ENCODE results near the gene FAM89B. TPM values are rescaled to one million over a fixed set of nuclear protein-coding genes. Genes with fewer than 3 reads are reported as not detected.
A peak's percentile ranks its signal among the peaks of the same experiment; 100 is the strongest.

The FAM89B gene
- total and polyA plus RNA-seq, 4 donors, result 20.6 to 53.5 (median 44.4) TPM

DNA sequence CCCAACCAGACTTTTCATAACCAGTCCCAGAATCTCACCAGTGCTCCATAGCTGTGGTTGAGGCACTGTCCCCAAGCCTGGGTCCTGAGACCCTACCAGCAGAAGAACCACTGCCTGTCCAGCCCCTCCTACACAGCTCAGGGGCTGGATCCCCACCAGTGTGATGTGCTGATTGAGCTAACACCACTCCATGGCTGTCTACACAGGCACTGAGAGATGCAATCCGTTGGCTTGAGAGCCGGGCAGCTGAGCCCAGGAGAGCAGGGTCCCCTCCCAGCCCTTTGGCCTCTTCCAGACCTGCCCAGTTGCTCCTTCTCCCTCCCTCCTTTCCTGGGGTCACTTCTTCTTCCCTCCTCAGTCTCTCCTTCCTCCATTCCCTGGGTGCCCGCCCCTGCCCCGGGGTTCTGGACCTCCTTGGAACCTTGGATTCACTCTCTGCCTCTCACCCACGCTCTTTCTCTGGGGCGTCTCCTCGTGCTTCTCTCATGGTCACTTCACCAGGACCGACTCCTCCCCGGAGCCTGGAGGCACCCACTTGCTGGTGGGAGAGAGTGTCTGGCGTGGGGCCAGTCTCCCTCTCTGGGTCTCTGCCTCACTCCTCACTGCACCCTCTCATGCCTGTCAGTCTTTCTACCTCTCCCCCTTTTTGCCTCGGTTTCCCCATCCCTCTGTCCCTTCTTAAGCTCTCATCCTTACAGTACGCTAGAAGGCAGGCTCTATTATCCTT lies 48.2 kb upstream of the FAM89B start:
- Histone ChIP-seq H3K36me3 (ENCODE audit: control insufficient read depth in 4 of 4, insufficient read depth in 4 of 4, low read length in 4 of 4) (peaks cover 0 to 7% (median 3%) of the 10 kb centered on the region in 4 donors), H3K9ac (ENCODE audit: insufficient read depth in 1 of 2, low read length in 2 of 2) (peak overlapping the region in 1 of 2 donors; percentile 49), H3K27me3 (ENCODE audit: control insufficient read depth in 3 of 3, insufficient read depth in 3 of 3, low read length in 2 of 3) (no peaks in the 10 kb centered on the region), H3K4me1 (ENCODE audit: control insufficient read depth in 5 of 5, insufficient read depth in 5 of 5, low read length in 5 of 5) (peaks cover 5 to 20% (median 10%) of the 10 kb centered on the region in 5 donors), H3K9me3 (ENCODE audit: control insufficient read depth in 4 of 4, insufficient read depth in 3 of 4, low read length in 3 of 4) (no peaks in the 10 kb centered on the region), H3K4me3 (no peak overlapping the region), H3K27ac (ENCODE audit: low read depth in 1 of 2, low read length in 1 of 2) (peak overlapping the region in 1 of 2 donors; percentile 50)
- WGBS, 2 donors, result 34 to 48% methylated on average over 11 to 12 of the region's 12 CpGs
- ATAC-seq (ENCODE audit: insufficient read depth, low FRiP score) (no peak), DNase-seq (no peak)
- TF ChIP-seq, protein P1, sequence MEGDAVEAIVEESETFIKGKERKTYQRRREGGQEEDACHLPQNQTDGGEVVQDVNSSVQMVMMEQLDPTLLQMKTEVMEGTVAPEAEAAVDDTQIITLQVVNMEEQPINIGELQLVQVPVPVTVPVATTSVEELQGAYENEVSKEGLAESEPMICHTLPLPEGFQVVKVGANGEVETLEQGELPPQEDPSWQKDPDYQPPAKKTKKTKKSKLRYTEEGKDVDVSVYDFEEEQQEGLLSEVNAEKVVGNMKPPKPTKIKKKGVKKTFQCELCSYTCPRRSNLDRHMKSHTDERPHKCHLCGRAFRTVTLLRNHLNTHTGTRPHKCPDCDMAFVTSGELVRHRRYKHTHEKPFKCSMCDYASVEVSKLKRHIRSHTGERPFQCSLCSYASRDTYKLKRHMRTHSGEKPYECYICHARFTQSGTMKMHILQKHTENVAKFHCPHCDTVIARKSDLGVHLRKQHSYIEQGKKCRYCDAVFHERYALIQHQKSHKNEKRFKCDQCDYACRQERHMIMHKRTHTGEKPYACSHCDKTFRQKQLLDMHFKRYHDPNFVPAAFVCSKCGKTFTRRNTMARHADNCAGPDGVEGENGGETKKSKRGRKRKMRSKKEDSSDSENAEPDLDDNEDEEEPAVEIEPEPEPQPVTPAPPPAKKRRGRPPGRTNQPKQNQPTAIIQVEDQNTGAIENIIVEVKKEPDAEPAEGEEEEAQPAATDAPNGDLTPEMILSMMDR (IDR thresholded peaks at IDR 0.05; ENCODE audit: control extremely low read depth, extremely low read depth), result no peak

DNA sequence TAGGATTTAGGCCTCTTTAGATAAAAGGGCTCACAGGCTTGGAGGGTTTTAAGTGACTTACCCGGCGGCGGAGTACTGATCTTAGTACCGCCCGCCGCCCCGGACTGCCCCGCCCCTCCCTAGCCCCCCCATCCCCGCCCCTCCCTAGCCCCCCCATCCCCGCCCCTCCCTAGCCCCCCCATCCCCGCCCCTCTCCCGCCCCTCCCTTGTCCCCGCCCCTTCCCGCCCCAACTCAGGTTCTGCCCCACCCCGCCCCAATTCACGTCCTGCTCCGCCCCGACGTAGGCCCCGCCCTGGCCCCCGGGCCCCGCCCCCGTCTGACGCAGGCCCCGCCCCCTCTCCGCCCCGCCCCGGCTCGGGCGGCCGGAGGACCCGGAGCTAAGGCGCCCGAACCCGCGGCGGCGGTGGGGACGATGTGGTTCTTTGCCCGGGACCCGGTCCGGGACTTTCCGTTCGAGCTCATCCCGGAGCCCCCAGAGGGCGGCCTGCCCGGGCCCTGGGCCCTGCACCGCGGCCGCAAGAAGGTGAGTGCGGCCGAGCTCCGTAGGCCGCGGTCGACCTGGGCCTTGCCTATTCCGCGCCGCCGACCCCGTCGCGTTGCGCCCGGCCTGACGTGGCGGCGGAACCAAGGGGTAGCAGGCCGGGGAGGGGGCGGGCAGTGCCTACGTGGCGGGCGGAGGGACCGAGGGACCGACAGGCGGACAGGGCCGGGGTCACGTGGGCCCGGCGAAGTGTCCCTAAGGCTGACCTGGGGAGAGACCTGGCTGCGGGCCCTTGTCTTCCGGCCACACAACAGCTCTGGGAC lies 47.4 kb upstream of the FAM89B start, which contains the start of gene SCYL1:
Gene SCYL1 (plus strand): TSS at position 343 of the 805 bp plus-strand sequence. CDS start 71 bp downstream, at position 414.
- TF ChIP-seq, protein P1 (IDR thresholded peaks at IDR 0.05; ENCODE audit: control extremely low read depth, extremely low read depth), result no peak

DNA sequence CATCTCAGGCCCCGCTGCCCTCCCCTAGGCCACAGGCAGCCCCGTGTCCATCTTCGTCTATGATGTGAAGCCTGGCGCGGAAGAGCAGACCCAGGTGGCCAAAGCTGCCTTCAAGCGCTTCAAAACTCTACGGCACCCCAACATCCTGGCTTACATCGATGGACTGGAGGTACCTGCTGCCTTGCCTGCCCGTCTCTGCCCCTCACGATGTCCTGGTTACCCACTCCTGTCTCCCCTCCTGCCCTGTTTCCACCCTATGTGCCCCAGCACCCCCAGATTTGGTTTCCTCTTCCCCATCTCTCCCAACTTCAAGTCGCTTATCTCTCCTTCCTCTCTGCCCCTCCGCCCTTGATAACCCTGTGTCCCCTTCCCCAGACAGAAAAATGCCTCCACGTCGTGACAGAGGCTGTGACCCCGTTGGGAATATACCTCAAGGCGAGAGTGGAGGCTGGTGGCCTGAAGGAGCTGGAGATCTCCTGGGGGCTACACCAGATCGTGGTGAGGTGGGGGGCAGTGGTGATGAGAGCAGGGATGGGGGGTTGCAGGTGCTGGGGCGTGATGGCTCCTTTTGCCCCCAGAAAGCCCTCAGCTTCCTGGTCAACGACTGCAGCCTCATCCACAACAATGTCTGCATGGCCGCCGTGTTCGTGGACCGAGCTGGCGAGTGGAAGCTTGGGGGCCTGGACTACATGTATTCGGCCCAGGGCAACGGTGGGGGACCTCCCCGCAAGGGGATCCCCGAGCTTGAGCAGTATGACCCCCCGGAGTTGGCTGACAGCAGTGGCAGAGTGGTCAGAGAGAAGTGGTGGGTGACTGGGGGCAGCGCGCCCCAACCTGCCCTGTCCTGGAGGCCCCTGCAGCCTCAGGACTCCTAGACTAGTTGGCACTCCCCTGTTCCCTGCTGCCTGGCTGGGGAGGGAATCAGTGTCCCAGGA lies 46.5 kb upstream of the FAM89B start:
- H3K36me3 ChIP-seq (ENCODE audit: control insufficient read depth in 4 of 4, insufficient read depth in 4 of 4, low read length in 4 of 4), result peaks cover 4 to 21% (median 13%) of the 10 kb centered on the region in 4 donors
- WGBS, 2 donors, result 45 to 50% methylated on average over 31 of the region's 31 CpGs
- no peaks in the 10 kb centered on the region for H3K27me3 ChIP-seq (ENCODE audit: control insufficient read depth in 3 of 3, insufficient read depth in 3 of 3, low read length in 2 of 3)
- ATAC-seq (ENCODE audit: insufficient read depth, low FRiP score), result no peak
- H3K27ac ChIP-seq (ENCODE audit: low read depth in 1 of 2, low read length in 1 of 2), result peak overlapping the region; percentile 93 to 99
- H3K4me3 ChIP-seq, result peak overlapping the region; percentile 91
- TF ChIP-seq, protein P1 (IDR thresholded peaks at IDR 0.05; ENCODE audit: control extremely low read depth, extremely low read depth), result no peak
- H3K4me1 ChIP-seq (ENCODE audit: control insufficient read depth in 5 of 5, insufficient read depth in 5 of 5, low read length in 5 of 5), result peaks cover 5 to 20% (median 10%) of the 10 kb centered on the region in 5 donors
- DNase-seq, result no peak
- peak overlapping the region; percentile 63 to 83 for H3K9ac ChIP-seq (ENCODE audit: insufficient read depth in 1 of 2, low read length in 2 of 2)
- no peaks in the 10 kb centered on the region for H3K9me3 ChIP-seq (ENCODE audit: control insufficient read depth in 4 of 4, insufficient read depth in 3 of 4, low read length in 3 of 4)

More for the DNA sequence above, 47.4 kb upstream of the FAM89B start, which contains the start of gene SCYL1:
- peaks cover 5 to 20% (median 10%) of the 10 kb centered on the region in 5 donors for H3K4me1 ChIP-seq (ENCODE audit: control insufficient read depth in 5 of 5, insufficient read depth in 5 of 5, low read length in 5 of 5)
- H3K4me3 ChIP-seq, result peak within 1 kb of the TSS; percentile 91
- H3K27me3 ChIP-seq (ENCODE audit: control insufficient read depth in 3 of 3, insufficient read depth in 3 of 3, low read length in 2 of 3), result no peaks in the 10 kb centered on the region
- peak within 1 kb of the TSS; percentile 63 to 83 for H3K9ac ChIP-seq (ENCODE audit: insufficient read depth in 1 of 2, low read length in 2 of 2)
- peak; percentile 85 to 92 (median 91) for DNase-seq
- H3K36me3 ChIP-seq (ENCODE audit: control insufficient read depth in 4 of 4, insufficient read depth in 4 of 4, low read length in 4 of 4), result peaks cover 0 to 13% (median 8%) of the 10 kb centered on the region in 4 donors
- no peaks in the 10 kb centered on the region for H3K9me3 ChIP-seq (ENCODE audit: control insufficient read depth in 4 of 4, insufficient read depth in 3 of 4, low read length in 3 of 4)
- peak; percentile 93 for ATAC-seq (ENCODE audit: insufficient read depth, low FRiP score)
- peak within 1 kb of the TSS; percentile 93 to 99 for H3K27ac ChIP-seq (ENCODE audit: low read depth in 1 of 2, low read length in 1 of 2)
- 1% methylated on average over 74 to 78 of the region's 82 CpGs for WGBS, 2 donors

Data from lung (tissue), 12 donors.